H9 (cell line): ENCODE measurements around the gene DIAPH2. TPM values are rescaled to one million over a fixed set of nuclear protein-coding genes. Genes with fewer than 3 reads are reported as not detected.

Experiments used
- DNase-seq: peaks from one replicate; pipeline ENCODE4 v3.0.0-alpha.2; 2017
- H2AFZ ChIP-seq: one replicate; pipeline ENCODE4 v1.6.1; 2013; ENCODE audit warnings: mild to moderate bottlenecking, low read length, control low read depth, moderate library complexity
- H2AK5ac ChIP-seq: 2 replicates; pipeline ENCODE4 v1.6.1; 2013; ENCODE audit warnings: low read length, control low read depth, mixed read lengths; ENCODE audit not compliant: insufficient read length
- H2BK120ac ChIP-seq: one replicate; pipeline ENCODE4 v1.6.1; 2013; ENCODE audit warnings: low read depth, mild to moderate bottlenecking, low read length, control low read depth, inconsistent platforms; ENCODE audit not compliant: poor library complexity, severe bottlenecking
- H2BK12ac ChIP-seq: 2 replicates; pipeline ENCODE4 v1.6.1; 2013; ENCODE audit warnings: low read length, control low read depth, mixed read lengths, low read depth; ENCODE audit not compliant: insufficient read length
- H2BK15ac ChIP-seq: 2 replicates; pipeline ENCODE4 v1.6.1; 2013; ENCODE audit warnings: low read depth, low read length, control low read depth
- H2BK20ac ChIP-seq: one replicate; pipeline ENCODE4 v1.6.1; 2013; ENCODE audit warnings: low read depth, mild to moderate bottlenecking, low read length, control low read depth, inconsistent platforms; ENCODE audit not compliant: poor library complexity, severe bottlenecking
- H2BK5ac ChIP-seq: 2 replicates; pipeline ENCODE4 v1.6.1; 2013; ENCODE audit warnings: low read length, control low read depth, mixed read lengths; ENCODE audit not compliant: insufficient read length
- H3K14ac ChIP-seq: 2 replicates; pipeline ENCODE4 v1.6.1; 2013; ENCODE audit warnings: low read length, control low read depth; ENCODE audit not compliant: insufficient read depth
- H3K18ac ChIP-seq: 2 replicates; pipeline ENCODE4 v1.6.1; 2013; ENCODE audit warnings: low read depth, mild to moderate bottlenecking, mixed read lengths, low read length, control low read depth; ENCODE audit not compliant: insufficient read length
- H3K23ac ChIP-seq: 2 replicates; pipeline ENCODE4 v1.6.1; 2013; ENCODE audit warnings: low read length, control low read depth, mixed read lengths, low read depth; ENCODE audit not compliant: insufficient read length
- H3K23me2 ChIP-seq: 2 replicates; pipeline ENCODE4 v1.6.1; 2013; ENCODE audit warnings: low read depth, mild to moderate bottlenecking, mixed read lengths, low read length, control low read depth; ENCODE audit not compliant: insufficient read length, poor library complexity, severe bottlenecking
- H3K27ac ChIP-seq: 2 replicates; pipeline ENCODE4 v1.5.1; 2013; ENCODE audit warnings: low read length, control low read depth, mixed read lengths, low read depth; ENCODE audit not compliant: insufficient read length
- H3K27me3 ChIP-seq: 2 replicates; pipeline ENCODE4 v1.6.1; 2013; ENCODE audit warnings: low read length, control low read depth, inconsistent platforms; ENCODE audit not compliant: insufficient read depth
- H3K4ac ChIP-seq: 2 replicates; pipeline ENCODE4 v1.6.1; 2013; ENCODE audit warnings: low read depth, mild to moderate bottlenecking, control low read depth, inconsistent platforms, low read length, moderate library complexity
- H3K4me1 ChIP-seq: 2 replicates; pipeline ENCODE4 v1.6.1; 2013; ENCODE audit warnings: low read length, control low read depth, inconsistent platforms; ENCODE audit not compliant: insufficient read depth
- H3K4me2 ChIP-seq: 2 replicates; pipeline ENCODE4 v1.6.1; 2013; ENCODE audit warnings: low read length, control low read depth, mixed read lengths; ENCODE audit not compliant: insufficient read length, insufficient read depth
- H3K56ac ChIP-seq: 2 replicates; pipeline ENCODE4 v1.6.1; 2013; ENCODE audit warnings: low read depth, mild to moderate bottlenecking, mixed read lengths, low read length, control low read depth; ENCODE audit not compliant: insufficient read length
- H3K79me1 ChIP-seq: 2 replicates; pipeline ENCODE4 v1.6.1; 2013; ENCODE audit warnings: low read depth, mild to moderate bottlenecking, moderate library complexity, low read length, control low read depth, inconsistent platforms; ENCODE audit not compliant: insufficient read depth, poor library complexity, severe bottlenecking
- H3K79me2 ChIP-seq: 2 replicates; pipeline ENCODE4 v1.6.1; 2013; ENCODE audit warnings: low read length, control low read depth, inconsistent platforms; ENCODE audit not compliant: insufficient read depth
- H3K9ac ChIP-seq: 2 replicates; pipeline ENCODE4 v1.6.1; 2013; ENCODE audit warnings: low read length, control low read depth, mixed read lengths; ENCODE audit not compliant: insufficient read length; ENCODE audit errors: extremely low read depth
- H3K9me3 ChIP-seq: one replicate; pipeline ENCODE4 v1.6.1; 2013; ENCODE audit warnings: low read depth, low read length, inconsistent platforms; ENCODE audit not compliant: control insufficient read depth
- H3T11ph ChIP-seq: one replicate; pipeline ENCODE4 v1.6.1; 2013; ENCODE audit warnings: mild to moderate bottlenecking, low read length, control low read depth, inconsistent platforms
- H4K20me1 ChIP-seq: one replicate; pipeline ENCODE4 v1.6.1; 2013; ENCODE audit not compliant: control insufficient read depth, insufficient read length, insufficient read depth
- H4K5ac ChIP-seq: 2 replicates; pipeline ENCODE4 v1.6.1; 2013; ENCODE audit warnings: low read depth, mild to moderate bottlenecking, mixed read lengths, low read length, control low read depth; ENCODE audit not compliant: insufficient read length
- H4K8ac ChIP-seq: replicated peaks from 2 replicates; pipeline ENCODE4 v1.6.1; 2013; ENCODE audit warnings: low read length, control low read depth, mixed read lengths, low read depth; ENCODE audit not compliant: insufficient read length
- H4K91ac ChIP-seq: 2 replicates; pipeline ENCODE4 v1.6.1; 2013; ENCODE audit warnings: low read depth, mild to moderate bottlenecking, moderate library complexity, mixed read lengths, low read length, control low read depth; ENCODE audit not compliant: insufficient read length
- H3K27ac Mint-ChIP-seq, 3 experiments: 2 replicates in 2 of 3; 3 replicates in 1 of 3; pipeline ENCODE4 v1.8.0; 2020 to 2021; ENCODE audit warnings: mixed read lengths in 3 of 3, mild to moderate bottlenecking in 1 of 3, moderate library complexity in 1 of 3
- H3K27me3 Mint-ChIP-seq: 2 replicates; pipeline ENCODE4 v1.8.0; 2021; ENCODE audit warnings: low read depth, mild to moderate bottlenecking, moderate library complexity, mixed read lengths
- H3K36me3 Mint-ChIP-seq, 3 experiments: 2 replicates in 2 of 3; 3 replicates in 1 of 3; pipeline ENCODE4 v1.8.0; 2020 to 2021; ENCODE audit warnings: low read depth in 3 of 3, mixed read lengths in 3 of 3; ENCODE audit not compliant: insufficient read depth in 1 of 3
- H3K4me1 Mint-ChIP-seq, 2 experiments: 2 replicates each; pipeline ENCODE4 v1.8.0; 2020; ENCODE audit warnings: mixed read lengths in 2 of 2
- H3K4me3 Mint-ChIP-seq, 2 experiments: 2 replicates in 1 of 2; 3 replicates in 1 of 2; pipeline ENCODE4 v1.8.0; 2020 to 2021; ENCODE audit warnings: mild to moderate bottlenecking in 2 of 2, mixed read lengths in 2 of 2, moderate library complexity in 1 of 2
- H3K9me3 Mint-ChIP-seq, 2 experiments: 2 replicates in 1 of 2; 3 replicates in 1 of 2; pipeline ENCODE4 v1.8.0; 2020; ENCODE audit warnings: mild to moderate bottlenecking in 2 of 2, mixed read lengths in 2 of 2, moderate library complexity in 1 of 2
- WGBS: extraction: QIAGEN DNeasy Blood & Tissue Kit; methylation state at CpG from one replicate; pipeline ENCODE4 v1.1.7; 2013; ENCODE audit warnings: missing lambda C conversion rate, low lambda C conversion rate, mixed read lengths; ENCODE audit not compliant: insufficient read length; ENCODE audit errors: extremely low coverage; 5-methylcytosine and 5-hydroxymethylcytosine counted together
- total RNA-seq: library from RNA; stranded (reverse); gene quantifications from 2 replicates; pipeline ENCODE4 v1.2.1, GENCODE V29; 2021
- TF ChIP-seq, protein P1 (sequence below): fragments of 200-600 bp; sonication (generic); conservative IDR thresholded peaks from 3 replicates; pipeline ENCODE4 v1.8.0; 2021; ENCODE audit warnings: antibody characterized with exemption, mild to moderate bottlenecking

Gene DIAPH2
- total RNA-seq, 1 experiment from 2014 or later, result 45.4 TPM

DNA sequence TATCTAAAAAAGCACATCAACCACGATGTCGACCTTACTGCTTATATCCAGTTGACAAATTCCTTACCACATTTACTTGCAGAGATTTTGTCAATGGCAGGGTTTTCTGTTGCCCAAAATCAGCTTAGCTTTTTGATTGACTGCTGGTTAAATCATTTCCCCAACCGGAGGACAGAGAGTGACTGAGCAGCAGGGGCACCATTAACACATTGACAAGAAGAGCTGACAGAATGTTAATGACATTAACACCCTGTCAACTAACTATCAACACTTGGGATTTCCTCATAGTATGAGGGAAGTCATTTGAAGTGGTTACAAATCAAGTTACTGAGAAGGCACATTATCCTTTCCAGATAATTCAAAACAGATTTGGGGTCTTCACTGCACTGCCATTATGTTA, 567.5 kb downstream of the DIAPH2 start:
- WGBS, result no CpG with 5 or more reads among the region's 3 CpGs
- no peak overlapping the region for H2BK20ac ChIP-seq
- H3K79me1 ChIP-seq, result no peaks in the 10 kb centered on the region
- Mint-ChIP-seq H3K9me3 (no peaks in the 10 kb centered on the region), H3K27me3 (no peaks in the 10 kb centered on the region), H3K27ac (no peak overlapping the region), H3K4me3 (no peak overlapping the region), H3K4me1 (peaks cover 18 to 22% of the 10 kb centered on the region in 2 experiments), H3K36me3 (no peaks in the 10 kb centered on the region)
- H3K18ac ChIP-seq, result no peak overlapping the region
- H3K4ac ChIP-seq, result no peak overlapping the region
- H3K4me1 ChIP-seq, result no peaks in the 10 kb centered on the region
- no peak overlapping the region for H2AK5ac ChIP-seq
- H3K14ac ChIP-seq, result no peak overlapping the region
- H3K9ac ChIP-seq, result peak overlapping the region; percentile 14
- DNase-seq, result no peak
- H2BK5ac ChIP-seq, result no peak overlapping the region
- no peak overlapping the region for H4K8ac ChIP-seq
- H4K20me1 ChIP-seq, result no peaks in the 10 kb centered on the region
- H2AFZ ChIP-seq, result no peak overlapping the region
- no peak overlapping the region for H3K4me2 ChIP-seq
- H3K27me3 ChIP-seq, result no peaks in the 10 kb centered on the region
- no peak overlapping the region for H3T11ph ChIP-seq
- no peaks in the 10 kb centered on the region for H3K23me2 ChIP-seq
- H2BK120ac ChIP-seq, result no peak overlapping the region
- H3K27ac ChIP-seq, result no peak overlapping the region
- no peak overlapping the region for H4K5ac ChIP-seq
- TF ChIP-seq, protein P1, sequence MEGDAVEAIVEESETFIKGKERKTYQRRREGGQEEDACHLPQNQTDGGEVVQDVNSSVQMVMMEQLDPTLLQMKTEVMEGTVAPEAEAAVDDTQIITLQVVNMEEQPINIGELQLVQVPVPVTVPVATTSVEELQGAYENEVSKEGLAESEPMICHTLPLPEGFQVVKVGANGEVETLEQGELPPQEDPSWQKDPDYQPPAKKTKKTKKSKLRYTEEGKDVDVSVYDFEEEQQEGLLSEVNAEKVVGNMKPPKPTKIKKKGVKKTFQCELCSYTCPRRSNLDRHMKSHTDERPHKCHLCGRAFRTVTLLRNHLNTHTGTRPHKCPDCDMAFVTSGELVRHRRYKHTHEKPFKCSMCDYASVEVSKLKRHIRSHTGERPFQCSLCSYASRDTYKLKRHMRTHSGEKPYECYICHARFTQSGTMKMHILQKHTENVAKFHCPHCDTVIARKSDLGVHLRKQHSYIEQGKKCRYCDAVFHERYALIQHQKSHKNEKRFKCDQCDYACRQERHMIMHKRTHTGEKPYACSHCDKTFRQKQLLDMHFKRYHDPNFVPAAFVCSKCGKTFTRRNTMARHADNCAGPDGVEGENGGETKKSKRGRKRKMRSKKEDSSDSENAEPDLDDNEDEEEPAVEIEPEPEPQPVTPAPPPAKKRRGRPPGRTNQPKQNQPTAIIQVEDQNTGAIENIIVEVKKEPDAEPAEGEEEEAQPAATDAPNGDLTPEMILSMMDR, result no peak
- H2BK15ac ChIP-seq, result no peak overlapping the region
- H3K9me3 ChIP-seq, result no peaks in the 10 kb centered on the region
- no peaks in the 10 kb centered on the region for H3K79me2 ChIP-seq
- H2BK12ac ChIP-seq, result no peak overlapping the region
- H3K56ac ChIP-seq, result no peak overlapping the region
- H3K23ac ChIP-seq, result no peak overlapping the region
- no peak overlapping the region for H4K91ac ChIP-seq
